AG04450 (cell line): ENCODE measurements around the gene S1PR5. TPM values are rescaled to one million over a fixed set of nuclear protein-coding genes. Genes with fewer than 3 reads are reported as not detected.

Experiments
- CTCF ChIA-PET: fragments of 300-600, 350-600 bp; formaldehyde crosslinking; extraction: SDS; loops from one replicate; lab custom pipeline; 2022; ENCODE audit warnings: antibody characterized with exemption, inconsistent platforms; lab: Charles Lee
- POLR2A ChIA-PET: fragments of 350-600 bp; formaldehyde crosslinking; extraction: SDS; loops from one replicate; lab custom pipeline; 2021; ENCODE audit warnings: antibody characterized with exemption, inconsistent platforms; lab: Yijun Ruan, JAX
- DNase-seq: peaks from one replicate; pipeline ENCODE4 v3.0.0-alpha.2; 2011; ENCODE audit warnings: low read depth, low spot score
- H3K27ac ChIP-seq: one replicate; pipeline ENCODE4 v1.5.1; 2012; ENCODE audit warnings: low read depth, low read length, control low read depth
- H3K27me3 ChIP-seq: one replicate; pipeline ENCODE4 v1.6.0; 2012; ENCODE audit warnings: low read length; ENCODE audit not compliant: control insufficient read depth, insufficient read depth
- H3K4me3 ChIP-seq: 2 replicates; pipeline ENCODE4 v1.5.1; 2011; ENCODE audit warnings: mild to moderate bottlenecking, low read depth, low read length, control low read depth
- H3K9me3 ChIP-seq: 2 replicates; pipeline ENCODE4 v1.5.1; 2012; ENCODE audit warnings: low read length; ENCODE audit not compliant: control insufficient read depth, insufficient read depth
- CTCF ChIP-seq: IDR thresholded peaks from 2 replicates; pipeline ENCODE4 v1.5.1; 2011; ENCODE audit warnings: low read depth, low read length, control low read depth, inconsistent platforms
- polyA plus RNA-seq: library from polyadenylated mRNA; depleted of rRNA; stranded (reverse); fragments of >200 nt; gene quantifications from 2 replicates; pipeline ENCODE4 v1.2.3, GENCODE V29; 2011

S1PR5 gene
- polyA plus RNA-seq, 1 experiment, result 0.10 TPM

- CTCF ChIA-PET, result interaction anchor here (1.4 kb wide), 1 partner anchor 11 kb away, joined by 3 read pairs; the partner anchor contains the start of gene KRI1
These were observed 37.7 kb upstream of the S1PR5 start for GRCh38 chr19:10554760-10555609.

GRCh38 chr19:10553943-10554381 is 36.7 kb upstream of the S1PR5 start:
- no peak for DNase-seq
- Histone ChIP-seq H3K27me3 (no peaks in the 10 kb centered on the region), H3K9me3 (peaks cover 9% of the 10 kb centered on the region), H3K27ac (no peak overlapping the region), H3K4me3 (no peak overlapping the region)
- TF ChIP-seq CTCF, result no peak
- ChIA-PET CTCF (no interaction called here), POLR2A (no interaction called here)

More at GRCh38 chr19:10554760-10555609, 37.7 kb upstream of the S1PR5 start:
- Histone ChIP-seq H3K4me3 (no peak overlapping the region), H3K9me3 (peaks cover 9% of the 10 kb centered on the region), H3K27me3 (no peaks in the 10 kb centered on the region), H3K27ac (no peak overlapping the region)
- no peak for DNase-seq
- TF ChIP-seq CTCF, result no peak
- POLR2A ChIA-PET, result interaction anchor here (0.7 kb wide), 1 partner anchor 11 kb away, joined by 6 read pairs; the partner anchor contains the start of gene KRI1

GRCh38 chr19:10553087-10553667 is 35.9 kb upstream of the S1PR5 start:
- no peak overlapping the region for H3K27ac ChIP-seq
- H3K27me3 ChIP-seq, result no peaks in the 10 kb centered on the region
- CTCF ChIA-PET, result interaction anchor here (0.6 to 1.3 kb wide), 3 partner anchors 22 to 70 kb away, joined by 3 to 4 read pairs (median 3); no protein-coding TSS in a partner anchor
- TF ChIP-seq CTCF, result no peak
- POLR2A ChIA-PET, result no interaction called here
- H3K9me3 ChIP-seq, result peaks cover 9% of the 10 kb centered on the region
- no peak overlapping the region for H3K4me3 ChIP-seq
- DNase-seq, result no peak

- POLR2A ChIA-PET, result no interaction called here
- H3K27ac ChIP-seq, result no peak overlapping the region
- DNase-seq, result no peak
- no peak for TF ChIP-seq CTCF
- H3K4me3 ChIP-seq, result no peak overlapping the region
- H3K9me3 ChIP-seq, result peaks cover 9% of the 10 kb centered on the region
- CTCF ChIA-PET, result interaction anchor here (1.3 kb wide), 1 partner anchor 69 kb away, joined by 3 read pairs; no protein-coding TSS in a partner anchor
- H3K27me3 ChIP-seq, result no peaks in the 10 kb centered on the region
These were observed 35.3 kb upstream of the S1PR5 start for GRCh38 chr19:10552510-10553053.
